Mesenchymal stem cell (in vitro differentiated cells and primary cell): Measurements from ENCODE around the gene COL1A1.
A peak's percentile ranks its signal among the peaks of the same experiment; 100 is the strongest.

Experiments
- DNase-seq: peaks from one replicate; pipeline ENCODE4 v3.0.0-alpha.2; 2013
- H2AFZ ChIP-seq: one replicate; pipeline ENCODE4 v1.6.1; 2013; ENCODE audit warnings: low read depth, mild to moderate bottlenecking, control low read depth, inconsistent platforms, low read length, moderate library complexity
- H2AK5ac ChIP-seq: 2 replicates; pipeline ENCODE4 v1.6.1; 2013; ENCODE audit warnings: low read length, moderate library complexity, mild to moderate bottlenecking, inconsistent platforms; ENCODE audit not compliant: severe bottlenecking
- H2BK120ac ChIP-seq: one replicate; pipeline ENCODE4 v1.6.1; 2013; ENCODE audit warnings: low read depth, mild to moderate bottlenecking, inconsistent platforms, low read length, moderate library complexity
- H2BK12ac ChIP-seq, 2 experiments: one replicate each; pipeline ENCODE4 v1.6.1; 2013; ENCODE audit warnings: inconsistent platforms in 2 of 2, low read length in 2 of 2, mild to moderate bottlenecking in 2 of 2, moderate library complexity in 2 of 2, control low read depth in 1 of 2
- H2BK15ac ChIP-seq: one replicate; pipeline ENCODE4 v1.6.1; 2013; ENCODE audit warnings: mild to moderate bottlenecking, low read depth, inconsistent platforms; ENCODE audit not compliant: poor library complexity, severe bottlenecking
- H2BK5ac ChIP-seq: 2 replicates; pipeline ENCODE4 v1.6.1; 2013; ENCODE audit warnings: low read depth, mild to moderate bottlenecking, low read length, control low read depth, inconsistent platforms; ENCODE audit not compliant: poor library complexity, severe bottlenecking
- H3K14ac ChIP-seq, 2 experiments: one replicate each; pipeline ENCODE4 v1.6.1; 2013; ENCODE audit warnings: inconsistent platforms in 2 of 2, low read length in 2 of 2, control low read depth in 1 of 2, mild to moderate bottlenecking in 1 of 2, moderate library complexity in 1 of 2
- H3K18ac ChIP-seq, 2 experiments: one replicate each; pipeline ENCODE4 v1.6.1; 2013; ENCODE audit warnings: inconsistent platforms in 2 of 2, low read length in 2 of 2, control low read depth in 1 of 2, low read depth in 1 of 2, mild to moderate bottlenecking in 1 of 2
- H3K23ac ChIP-seq, 2 experiments: one replicate each; pipeline ENCODE4 v1.6.1; 2013; ENCODE audit warnings: inconsistent platforms in 2 of 2, low read length in 2 of 2, mild to moderate bottlenecking in 2 of 2, moderate library complexity in 2 of 2, control low read depth in 1 of 2
- H3K27ac ChIP-seq: 2 replicates; pipeline ENCODE4 v1.5.1; 2013; ENCODE audit warnings: mild to moderate bottlenecking, moderate library complexity, low read length, control low read depth, inconsistent platforms; ENCODE audit not compliant: poor library complexity, severe bottlenecking
- H3K27me3 ChIP-seq, 2 experiments: 2 replicates each; pipeline versions ENCODE4 v1.6.1 to v1.7.0; 2013; ENCODE audit warnings: low read length in 2 of 2, mild to moderate bottlenecking in 2 of 2, moderate library complexity in 2 of 2, control low read depth in 1 of 2, inconsistent platforms in 1 of 2; ENCODE audit not compliant: control insufficient read depth in 1 of 2, insufficient read depth in 1 of 2
- H3K36me3 ChIP-seq, 2 experiments: 2 replicates each; pipeline versions ENCODE4 v1.6.1 to v1.7.0; 2013; ENCODE audit warnings: low read length in 2 of 2, control low read depth in 1 of 2, inconsistent platforms in 1 of 2, low read depth in 1 of 2, mild to moderate bottlenecking in 1 of 2; ENCODE audit not compliant: insufficient read depth in 2 of 2, control insufficient read depth in 1 of 2
- H3K4ac ChIP-seq, 2 experiments: one replicate each; pipeline ENCODE4 v1.6.1; 2013; ENCODE audit warnings: inconsistent platforms in 2 of 2, low read length in 2 of 2, mild to moderate bottlenecking in 2 of 2, moderate library complexity in 2 of 2, control low read depth in 1 of 2, low read depth in 1 of 2
- H3K4me1 ChIP-seq: 2 replicates; pipeline ENCODE4 v1.6.1; 2013; ENCODE audit warnings: low read depth, low read length, control low read depth; ENCODE audit not compliant: control insufficient read depth, insufficient read depth
- H3K4me2 ChIP-seq: 2 replicates; pipeline ENCODE4 v1.6.1; 2013; ENCODE audit warnings: low read length, mild to moderate bottlenecking, inconsistent platforms; ENCODE audit not compliant: poor library complexity, severe bottlenecking
- H3K4me3 ChIP-seq, 2 experiments: 2 replicates each; pipeline versions ENCODE4 v1.5.1 to v1.7.0; 2013; ENCODE audit warnings: low read length in 2 of 2, mild to moderate bottlenecking in 2 of 2, control low read depth in 1 of 2, low read depth in 1 of 2; ENCODE audit not compliant: insufficient read depth in 1 of 2
- H3K79me1 ChIP-seq: replicated peaks from 2 replicates; pipeline ENCODE4 v1.6.1; 2013; ENCODE audit warnings: mild to moderate bottlenecking, control low read depth, low read length, inconsistent platforms; ENCODE audit not compliant: poor library complexity, severe bottlenecking
- H3K9ac ChIP-seq: 2 replicates; pipeline ENCODE4 v1.7.0; 2013; ENCODE audit warnings: mild to moderate bottlenecking, low read length, moderate library complexity
- H3K9me3 ChIP-seq: 2 replicates; pipeline ENCODE4 v1.7.0; 2013; ENCODE audit warnings: mild to moderate bottlenecking, low read length; ENCODE audit not compliant: control insufficient read depth
- H4K8ac ChIP-seq: one replicate; pipeline ENCODE4 v1.6.1; 2013; ENCODE audit warnings: inconsistent platforms, mild to moderate bottlenecking, low read length, moderate library complexity
- H4K91ac ChIP-seq: one replicate; pipeline ENCODE4 v1.6.1; 2013; ENCODE audit warnings: mild to moderate bottlenecking, low read length, inconsistent platforms
- WGBS: methylation state at CpG from one replicate; pipeline ENCODE4 v1.1.7; 2013; ENCODE audit warnings: mixed read lengths; 5-methylcytosine and 5-hydroxymethylcytosine counted together

Gene COL1A1

DNA sequence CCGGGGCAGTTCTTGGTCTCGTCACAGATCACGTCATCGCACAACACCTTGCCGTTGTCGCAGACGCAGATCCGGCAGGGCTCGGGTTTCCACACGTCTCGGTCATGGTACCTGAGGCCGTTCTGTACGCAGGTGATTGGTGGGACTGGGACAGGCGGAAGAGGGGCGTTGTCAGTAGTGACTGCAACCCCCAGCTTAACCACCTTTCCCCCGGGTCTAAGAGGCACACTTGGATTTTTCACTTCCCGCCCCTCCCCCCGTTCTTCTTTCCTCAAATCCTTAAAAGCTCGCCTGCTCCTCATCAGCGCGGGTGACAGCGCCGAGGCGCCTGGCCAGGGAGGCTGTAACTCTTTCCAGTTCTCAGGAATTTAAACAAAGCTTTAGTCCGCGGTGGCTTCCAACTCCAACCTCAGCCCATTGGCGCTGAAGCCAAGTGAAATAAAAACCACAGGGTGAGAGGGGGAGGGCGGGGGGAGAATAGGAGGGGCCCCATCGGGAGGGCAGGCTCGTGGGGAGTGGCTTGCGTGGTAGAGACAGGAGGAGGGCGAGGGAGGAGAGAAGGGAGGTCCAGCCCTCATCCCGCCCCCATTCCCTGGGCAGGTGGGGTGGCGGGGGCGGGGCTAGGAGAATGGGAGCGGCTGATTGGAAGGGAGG, 1.5 kb downstream of the COL1A1 start:
- peak; percentile 98 for DNase-seq
- Histone ChIP-seq H3K4me2 (peak overlapping the region; percentile 73), H4K8ac (peak overlapping the region; percentile 19), H2BK15ac (no peak overlapping the region), H3K36me3 (peaks cover 43 to 45% of the 10 kb centered on the region in 2 experiments), H2AFZ (no peak overlapping the region), H2BK120ac (peak overlapping the region; percentile 65), H3K4ac (no peak overlapping the region), H3K27me3 (no peaks in the 10 kb centered on the region), H3K9ac (peak overlapping the region; percentile 100), H2BK12ac (peak overlapping the region in 1 of 2 experiments; percentile 66), H4K91ac (peak overlapping the region; percentile 77), H3K4me1 (peaks cover 43% of the 10 kb centered on the region), H3K27ac (peak overlapping the region; percentile 100), H3K14ac (peak overlapping the region in 1 of 2 experiments; percentile 97), H3K9me3 (no peaks in the 10 kb centered on the region), H3K79me1 (peaks cover 11% of the 10 kb centered on the region), H3K4me3 (peak overlapping the region; percentile 91 to 100), H2BK5ac (peak overlapping the region; percentile 22), H2AK5ac (peak overlapping the region; percentile 15), H3K23ac (no peak overlapping the region), H3K18ac (peak overlapping the region; percentile 97 to 100)
- WGBS, result under 1% methylated on average over 34 of the region's 36 CpGs

- peak overlapping the region in 1 of 2 experiments; percentile 97 for H3K14ac ChIP-seq
- H2AFZ ChIP-seq, result no peak overlapping the region
- peak overlapping the region; percentile 77 for H4K91ac ChIP-seq
- peaks cover 11% of the 10 kb centered on the region for H3K79me1 ChIP-seq
- H3K4me3 ChIP-seq, result peak overlapping the region; percentile 67 to 100
- H2BK15ac ChIP-seq, result no peak overlapping the region
- H3K18ac ChIP-seq, result peak overlapping the region; percentile 37 to 97
- no peak overlapping the region for H2BK5ac ChIP-seq
- H2BK120ac ChIP-seq, result peak overlapping the region; percentile 65
- no peaks in the 10 kb centered on the region for H3K27me3 ChIP-seq
- H2AK5ac ChIP-seq, result no peak overlapping the region
- peak overlapping the region in 1 of 2 experiments; percentile 64 for H3K23ac ChIP-seq
- H3K9ac ChIP-seq, result peak overlapping the region; percentile 100
- peak overlapping the region; percentile 81 for H3K27ac ChIP-seq
- peak overlapping the region; percentile 24 to 85 for H3K4ac ChIP-seq
- no peaks in the 10 kb centered on the region for H3K9me3 ChIP-seq
- peak overlapping the region in 1 of 2 experiments; percentile 66 for H2BK12ac ChIP-seq
- peak overlapping the region; percentile 19 for H4K8ac ChIP-seq
- 32% methylated on average over 31 of the region's 41 CpGs for WGBS
- DNase-seq, result no peak
- peak overlapping the region; percentile 73 for H3K4me2 ChIP-seq
- H3K36me3 ChIP-seq, result peaks cover 50 to 51% of the 10 kb centered on the region in 2 experiments
- H3K4me1 ChIP-seq, result peaks cover 45% of the 10 kb centered on the region
Observed at GRCh38 chr17:50199211-50199802, 2.1 kb downstream of the COL1A1 start.

DNA sequence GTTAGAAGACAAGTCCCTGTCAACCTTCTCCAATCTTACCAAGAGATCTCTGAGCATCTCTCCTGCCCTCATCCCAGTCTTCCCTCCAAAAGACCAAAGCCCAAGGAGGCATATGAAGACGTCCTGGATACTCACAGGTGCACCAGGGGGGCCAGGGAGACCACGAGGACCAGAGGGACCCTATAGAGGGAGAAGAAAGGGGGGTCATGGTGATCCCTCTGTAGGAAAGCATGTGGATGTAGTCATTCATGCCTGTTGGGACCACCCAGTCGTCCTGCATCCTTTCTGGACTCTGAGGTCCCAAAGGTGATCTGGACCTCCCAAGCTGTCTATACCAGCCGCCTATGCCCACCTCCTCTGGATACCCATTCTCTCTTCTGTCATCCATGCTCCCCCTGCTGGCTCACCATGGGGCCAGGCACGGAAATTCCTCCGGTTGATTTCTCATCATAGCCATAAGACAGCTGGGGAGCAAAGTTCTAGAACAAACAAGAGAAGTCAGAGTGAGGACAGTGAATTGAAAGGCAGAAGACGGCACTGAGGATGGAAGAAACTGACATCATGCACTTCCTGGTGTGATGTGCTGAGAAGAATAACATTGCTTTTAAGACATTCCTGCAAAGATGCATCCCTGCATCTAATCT, 3.3 kb downstream of the COL1A1 start:
- Histone ChIP-seq H3K4ac (peak overlapping the region in 1 of 2 experiments; percentile 20), H3K14ac (peak overlapping the region in 1 of 2 experiments; percentile 89), H2AK5ac (peak overlapping the region; percentile 27), H2BK120ac (no peak overlapping the region), H4K91ac (no peak overlapping the region), H3K4me2 (peak overlapping the region; percentile 73), H3K27me3 (no peaks in the 10 kb centered on the region), H2BK15ac (no peak overlapping the region), H3K4me3 (peak overlapping the region; percentile 11 to 100), H3K9me3 (no peaks in the 10 kb centered on the region), H2BK12ac (no peak overlapping the region), H2BK5ac (no peak overlapping the region), H3K79me1 (peaks cover 7% of the 10 kb centered on the region), H3K23ac (peak overlapping the region in 1 of 2 experiments; percentile 49), H3K18ac (peak overlapping the region in 1 of 2 experiments; percentile 85), H3K9ac (peak overlapping the region; percentile 100), H3K4me1 (peaks cover 47% of the 10 kb centered on the region), H4K8ac (peak overlapping the region; percentile 50), H3K27ac (peak overlapping the region; percentile 82), H3K36me3 (peaks cover 61 to 63% of the 10 kb centered on the region in 2 experiments), H2AFZ (no peak overlapping the region)
- WGBS, result 45% methylated on average over 7 of the region's 7 CpGs
- peak; percentile 82 for DNase-seq

DNA sequence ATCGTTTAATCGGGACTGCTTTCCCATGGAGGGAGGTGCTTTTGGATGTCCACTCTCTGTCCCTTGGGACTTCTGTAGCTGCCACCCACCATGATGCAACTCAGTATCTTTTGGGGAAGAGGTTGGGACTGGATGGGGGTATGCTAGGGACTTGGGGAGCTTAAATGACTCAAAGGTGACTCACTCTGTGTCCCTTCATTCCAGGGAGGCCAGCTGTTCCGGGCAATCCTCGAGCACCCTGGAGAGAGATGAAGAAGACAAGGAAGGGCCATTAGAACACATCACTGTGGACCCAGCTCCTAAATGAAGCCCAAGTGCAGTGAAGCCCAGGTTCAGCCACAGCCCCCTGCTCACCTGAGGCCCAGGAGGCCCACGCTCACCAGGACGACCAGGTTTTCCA, 4.6 kb downstream of the COL1A1 start:
- Histone ChIP-seq H2AK5ac (no peak overlapping the region), H3K9me3 (no peaks in the 10 kb centered on the region), H3K18ac (peak overlapping the region; percentile 25 to 85), H3K23ac (peak overlapping the region in 1 of 2 experiments; percentile 83), H4K91ac (no peak overlapping the region), H3K9ac (peak overlapping the region; percentile 100), H2AFZ (no peak overlapping the region), H3K79me1 (peaks cover 2% of the 10 kb centered on the region), H3K14ac (peak overlapping the region in 1 of 2 experiments; percentile 97), H3K27ac (peak overlapping the region; percentile 82), H2BK5ac (no peak overlapping the region), H4K8ac (no peak overlapping the region), H3K4me2 (peak overlapping the region; percentile 39), H3K36me3 (peaks cover 74 to 76% of the 10 kb centered on the region in 2 experiments), H3K4me3 (peak overlapping the region in 1 of 2 experiments; percentile 100), H3K4me1 (peaks cover 50% of the 10 kb centered on the region), H2BK15ac (no peak overlapping the region), H3K27me3 (no peaks in the 10 kb centered on the region), H2BK12ac (peak overlapping the region in 1 of 2 experiments; percentile 18), H2BK120ac (no peak overlapping the region), H3K4ac (peak overlapping the region in 1 of 2 experiments; percentile 61)
- peak; percentile 77 for DNase-seq
- WGBS, result 61% methylated on average over 6 of the region's 6 CpGs
